ENCODE results near the gene KMT2E.

DNA sequence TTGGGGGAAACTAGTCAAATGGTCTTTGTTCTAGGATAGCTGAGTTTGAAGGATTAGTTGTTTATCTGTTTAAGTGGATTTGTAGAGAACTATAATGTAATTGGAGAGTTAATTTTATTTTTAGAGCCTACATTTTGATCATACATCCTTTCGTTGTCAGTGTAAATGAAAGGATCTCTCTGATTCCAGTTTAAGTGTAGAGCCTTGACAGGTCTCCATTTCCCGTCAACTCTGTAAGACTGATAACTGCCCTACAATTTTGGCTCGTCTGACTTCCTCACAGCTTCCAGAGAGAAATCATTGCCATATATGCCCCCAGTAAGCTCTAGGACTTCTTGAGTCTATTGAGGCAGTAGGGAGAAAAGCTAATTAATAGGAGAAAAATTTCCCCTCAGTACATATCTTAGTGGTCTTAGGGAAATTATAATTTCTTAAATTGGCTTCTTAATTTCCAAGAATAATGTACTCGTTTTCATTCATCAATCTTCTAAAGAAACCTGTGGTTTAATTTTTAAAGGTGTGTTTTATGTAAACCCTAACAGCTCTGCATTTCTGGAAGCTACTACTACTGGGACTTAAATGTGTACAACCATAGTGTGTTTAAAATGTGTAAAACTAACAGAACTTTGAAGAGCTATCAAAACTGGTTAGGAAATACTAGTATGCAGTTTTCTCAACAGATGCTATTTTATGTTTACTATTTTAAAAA lies 3.8 kb downstream of the KMT2E start:
- TF ChIP-seq EZH2 (IDR thresholded peaks at IDR 0.05; ENCODE audit: insufficient read depth, poor library complexity, severe bottlenecking) (no peak), EZH2phosphoT487 (IDR thresholded peaks at IDR 0.05; ENCODE audit: insufficient read depth, low read depth) (no peak)

Measured in GM23248 (cell line).